Ishikawa (cell line): ENCODE results near the gene LTO1.

Experiments
- CEBPB ChIP-seq: IDR thresholded peaks from 2 replicates; pipeline ENCODE4 v1.6.1; 2012
- CREB1 ChIP-seq: IDR thresholded peaks from 2 replicates; pipeline ENCODE4 v1.6.1; 2012; ENCODE audit warnings: low read depth
- EGR1 ChIP-seq: IDR thresholded peaks from 2 replicates; pipeline ENCODE4 v1.6.1; 2012
- EP300 ChIP-seq: IDR thresholded peaks from 2 replicates; pipeline ENCODE4 v1.6.1; 2012; ENCODE audit warnings: borderline replicate concordance
- FOXM1 ChIP-seq: IDR thresholded peaks from 2 replicates; pipeline ENCODE4 v1.6.1; 2012; ENCODE audit warnings: low read depth, borderline replicate concordance
- NFIC ChIP-seq: IDR thresholded peaks from 2 replicates; pipeline ENCODE4 v1.6.1; 2012
- RAD21 ChIP-seq: IDR thresholded peaks from 2 replicates; pipeline ENCODE4 v1.6.1; 2012; ENCODE audit warnings: low read depth
- TAF1 ChIP-seq: IDR thresholded peaks from 2 replicates; pipeline ENCODE4 v1.6.1; 2012; ENCODE audit warnings: low read depth, mild to moderate bottlenecking
- TCF12 ChIP-seq: IDR thresholded peaks from 2 replicates; pipeline ENCODE4 v1.6.1; 2012; ENCODE audit warnings: low read depth
- TEAD4 ChIP-seq: IDR thresholded peaks from 2 replicates; pipeline ENCODE4 v1.6.1; 2012
- YY1 ChIP-seq: IDR thresholded peaks from 2 replicates; pipeline ENCODE4 v1.6.1; 2012; ENCODE audit warnings: low read depth
- TF ChIP-seq, protein P1 (sequence below): IDR thresholded peaks from 2 replicates; pipeline ENCODE4 v1.6.1; 2012
- TF ChIP-seq, protein P2 (sequence below): IDR thresholded peaks from 2 replicates; pipeline ENCODE4 v1.6.1; 2012; ENCODE audit warnings: low read depth, mild to moderate bottlenecking

DNA sequence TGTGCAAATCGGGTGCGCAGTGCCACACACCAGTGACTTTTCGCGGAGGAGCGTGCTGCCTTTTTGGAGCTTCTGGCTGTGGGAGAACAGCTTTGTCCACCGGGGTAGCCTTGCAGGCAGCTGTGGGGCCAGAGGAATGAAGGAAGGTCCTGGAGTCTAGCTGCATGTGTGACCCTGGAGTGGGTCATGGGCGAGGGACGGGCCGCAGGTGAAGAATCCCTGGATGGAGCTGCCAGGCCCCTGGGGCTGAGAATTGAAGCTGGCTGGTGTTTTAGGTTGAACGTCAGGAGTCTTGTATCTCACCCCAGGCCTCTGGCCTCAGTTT lies 25.6 kb downstream of the LTO1 start:
- no peak for TF ChIP-seq NFIC
- no peak for TF ChIP-seq EP300
- TF ChIP-seq YY1, result no peak
- TF ChIP-seq, protein P1, sequence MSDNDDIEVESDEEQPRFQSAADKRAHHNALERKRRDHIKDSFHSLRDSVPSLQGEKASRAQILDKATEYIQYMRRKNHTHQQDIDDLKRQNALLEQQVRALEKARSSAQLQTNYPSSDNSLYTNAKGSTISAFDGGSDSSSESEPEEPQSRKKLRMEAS, result no peak
- TF ChIP-seq CREB1, result no peak
- TF ChIP-seq RAD21, result no peak
- no peak for TF ChIP-seq TEAD4
- no peak for TF ChIP-seq FOXM1
- TF ChIP-seq TAF1, result no peak
- TF ChIP-seq, protein P2, sequence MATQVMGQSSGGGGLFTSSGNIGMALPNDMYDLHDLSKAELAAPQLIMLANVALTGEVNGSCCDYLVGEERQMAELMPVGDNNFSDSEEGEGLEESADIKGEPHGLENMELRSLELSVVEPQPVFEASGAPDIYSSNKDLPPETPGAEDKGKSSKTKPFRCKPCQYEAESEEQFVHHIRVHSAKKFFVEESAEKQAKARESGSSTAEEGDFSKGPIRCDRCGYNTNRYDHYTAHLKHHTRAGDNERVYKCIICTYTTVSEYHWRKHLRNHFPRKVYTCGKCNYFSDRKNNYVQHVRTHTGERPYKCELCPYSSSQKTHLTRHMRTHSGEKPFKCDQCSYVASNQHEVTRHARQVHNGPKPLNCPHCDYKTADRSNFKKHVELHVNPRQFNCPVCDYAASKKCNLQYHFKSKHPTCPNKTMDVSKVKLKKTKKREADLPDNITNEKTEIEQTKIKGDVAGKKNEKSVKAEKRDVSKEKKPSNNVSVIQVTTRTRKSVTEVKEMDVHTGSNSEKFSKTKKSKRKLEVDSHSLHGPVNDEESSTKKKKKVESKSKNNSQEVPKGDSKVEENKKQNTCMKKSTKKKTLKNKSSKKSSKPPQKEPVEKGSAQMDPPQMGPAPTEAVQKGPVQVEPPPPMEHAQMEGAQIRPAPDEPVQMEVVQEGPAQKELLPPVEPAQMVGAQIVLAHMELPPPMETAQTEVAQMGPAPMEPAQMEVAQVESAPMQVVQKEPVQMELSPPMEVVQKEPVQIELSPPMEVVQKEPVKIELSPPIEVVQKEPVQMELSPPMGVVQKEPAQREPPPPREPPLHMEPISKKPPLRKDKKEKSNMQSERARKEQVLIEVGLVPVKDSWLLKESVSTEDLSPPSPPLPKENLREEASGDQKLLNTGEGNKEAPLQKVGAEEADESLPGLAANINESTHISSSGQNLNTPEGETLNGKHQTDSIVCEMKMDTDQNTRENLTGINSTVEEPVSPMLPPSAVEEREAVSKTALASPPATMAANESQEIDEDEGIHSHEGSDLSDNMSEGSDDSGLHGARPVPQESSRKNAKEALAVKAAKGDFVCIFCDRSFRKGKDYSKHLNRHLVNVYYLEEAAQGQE, result no peak
- no peak for TF ChIP-seq EGR1
- no peak for TF ChIP-seq TCF12
- no peak for TF ChIP-seq CEBPB
